AG08396 (cell line): ENCODE data around the gene GRIK3.

Source experiments
- DNase-seq: peaks from one replicate; pipeline ENCODE4 v3.0.0; 2012; ENCODE audit warnings: low spot score, mixed read lengths

The GRIK3 gene

DNA sequence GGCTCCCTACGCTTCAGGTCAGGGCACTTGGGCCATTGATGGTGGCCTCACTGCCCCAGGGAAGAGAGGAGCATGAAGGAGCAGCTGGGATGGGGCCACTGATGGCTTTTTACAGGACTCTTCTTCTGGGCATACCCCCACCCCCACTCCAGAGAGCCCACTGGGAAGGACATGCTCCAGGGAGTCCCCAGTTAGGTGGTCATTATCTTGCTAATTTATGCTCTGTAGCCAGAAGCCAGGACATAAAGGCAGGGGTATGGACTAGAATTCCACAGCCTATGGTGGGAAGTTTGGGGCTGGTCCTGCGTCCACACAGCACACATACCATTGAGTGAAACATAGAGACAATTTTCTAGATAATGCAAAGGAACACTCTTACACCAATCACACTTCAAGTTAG is 8.8 kb upstream of the GRIK3 start:
- no peak for DNase-seq

GRCh38 chr1:37042506-37042905 is 8.2 kb upstream of the GRIK3 start:
- no peak for DNase-seq

DNA sequence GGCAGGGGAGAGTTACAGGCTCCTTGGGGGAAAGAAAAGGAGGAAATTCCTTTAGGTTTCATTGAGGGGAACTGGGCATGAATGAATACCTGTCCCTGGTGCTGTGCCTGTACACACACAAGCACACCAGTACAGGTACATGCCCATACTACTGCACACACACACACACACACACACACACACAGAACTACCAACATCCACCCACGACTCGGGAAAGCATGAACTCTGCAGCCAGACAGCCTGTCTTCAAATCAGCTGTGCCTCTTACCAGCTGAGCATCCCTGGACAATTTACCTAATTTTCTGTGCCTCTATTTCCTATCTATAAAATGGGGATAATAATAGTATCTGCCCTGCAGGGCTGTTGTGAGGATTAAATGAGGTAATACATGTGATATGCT is 7.2 kb upstream of the GRIK3 start:
- no peak for DNase-seq

DNA sequence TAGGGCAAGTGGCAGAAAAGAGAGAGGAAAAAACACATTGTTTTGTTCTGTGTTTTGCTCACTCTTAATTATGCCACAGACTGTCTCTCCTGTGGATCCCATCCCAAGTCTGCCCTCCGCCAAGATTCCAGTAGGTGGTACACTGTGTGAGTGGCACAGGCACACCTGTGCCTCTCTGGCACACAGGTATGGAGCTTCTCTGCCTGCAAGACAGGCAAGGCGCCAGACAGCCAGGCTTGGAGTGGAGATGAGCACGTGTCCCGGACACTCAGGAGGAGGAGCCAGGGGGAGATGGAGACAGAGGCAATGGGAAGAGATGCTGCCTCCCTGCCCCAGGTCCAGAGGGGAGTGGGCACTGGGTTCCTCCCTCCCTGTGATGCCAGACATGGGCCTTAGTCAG is 6.5 kb upstream of the GRIK3 start:
- no peak for DNase-seq

- no peak for DNase-seq
Measured at GRCh38 chr1:37040261-37040660, 5.9 kb upstream of the GRIK3 start.

DNA sequence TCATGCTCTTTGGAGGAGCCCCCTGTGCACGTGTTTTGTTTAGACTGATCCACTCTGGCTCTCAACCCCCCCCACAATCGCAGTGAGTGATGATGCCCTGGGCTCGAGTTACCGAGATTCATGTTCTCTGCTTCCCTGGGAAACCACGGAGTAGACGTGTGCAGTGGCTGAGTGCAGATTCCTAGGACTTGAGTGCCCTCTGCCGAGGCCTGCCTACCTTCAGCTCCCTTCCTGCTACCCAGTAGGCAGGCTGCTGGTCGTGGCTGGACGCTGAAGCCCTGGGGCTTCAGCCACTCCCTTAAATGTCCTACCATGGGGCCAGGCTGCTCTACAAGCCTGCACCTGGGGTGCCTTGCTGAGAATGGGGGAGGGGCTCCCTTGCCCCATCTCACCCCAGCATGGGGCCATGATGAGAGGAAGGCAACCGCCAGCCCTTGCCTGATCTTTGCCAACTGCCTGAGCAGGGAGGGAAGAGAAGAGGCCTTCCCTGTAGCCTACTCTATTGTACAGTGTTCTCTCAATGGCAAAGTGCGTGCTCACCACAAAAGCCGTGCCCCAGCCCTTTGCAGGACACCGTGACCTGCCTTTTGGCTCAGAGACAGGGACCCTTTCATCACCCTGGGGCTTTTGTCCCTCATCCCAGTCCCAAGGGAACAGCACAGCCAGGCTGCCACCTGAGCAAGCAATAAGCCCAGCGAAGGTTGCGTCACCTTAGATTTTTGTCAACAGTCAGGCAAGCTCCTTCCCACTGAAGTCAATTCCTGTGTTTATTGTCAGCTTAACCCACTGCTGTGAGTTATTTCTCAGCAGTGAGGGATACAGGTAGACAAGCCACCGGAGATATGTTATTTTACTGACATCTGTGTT is 4.1 kb upstream of the GRIK3 start:
- DNase-seq: no peak

GRCh38 chr1:37037690-37038089 is 3.4 kb upstream of the GRIK3 start:
- no peak for DNase-seq

GRCh38 chr1:37036667-37037053 is 2.3 kb upstream of the GRIK3 start:
- DNase-seq: no peak

- DNase-seq: no peak
Measured at GRCh38 chr1:37035796-37036666, 1.7 kb upstream of the GRIK3 start.

DNA sequence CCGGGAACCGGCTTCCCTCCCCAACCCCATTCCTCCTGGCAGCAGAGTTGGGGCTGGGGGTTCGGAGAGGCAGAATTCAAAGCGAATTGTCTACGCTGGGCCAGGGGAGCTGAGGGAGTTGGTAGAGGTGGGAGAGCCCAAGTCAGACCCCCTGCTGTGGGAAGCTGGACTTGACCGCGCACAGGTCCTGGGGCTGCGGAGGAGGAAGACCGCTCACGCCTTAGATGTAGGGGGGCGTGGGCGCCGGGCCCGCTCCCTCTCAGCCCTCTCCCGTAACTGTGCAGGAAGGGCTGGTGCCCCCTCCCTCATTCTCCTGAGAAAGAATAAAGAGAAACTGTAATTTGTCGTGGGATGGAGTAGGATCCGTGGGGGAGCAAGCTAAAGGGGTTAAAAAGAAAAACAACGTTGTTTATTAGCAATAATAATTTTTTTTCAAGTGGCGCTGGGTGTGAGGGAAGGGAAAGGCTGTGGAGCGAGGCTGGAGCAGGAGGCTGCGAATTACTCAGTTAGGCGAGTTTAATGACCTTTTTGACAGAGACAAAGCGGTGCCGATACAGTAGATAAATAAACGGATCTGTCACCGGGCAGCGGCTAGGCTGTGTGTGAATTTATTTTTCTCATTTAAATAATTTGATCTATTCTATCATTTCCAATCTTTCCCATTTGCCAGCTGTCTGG is 838 bp upstream of the GRIK3 start:
- no peak for DNase-seq

DNA sequence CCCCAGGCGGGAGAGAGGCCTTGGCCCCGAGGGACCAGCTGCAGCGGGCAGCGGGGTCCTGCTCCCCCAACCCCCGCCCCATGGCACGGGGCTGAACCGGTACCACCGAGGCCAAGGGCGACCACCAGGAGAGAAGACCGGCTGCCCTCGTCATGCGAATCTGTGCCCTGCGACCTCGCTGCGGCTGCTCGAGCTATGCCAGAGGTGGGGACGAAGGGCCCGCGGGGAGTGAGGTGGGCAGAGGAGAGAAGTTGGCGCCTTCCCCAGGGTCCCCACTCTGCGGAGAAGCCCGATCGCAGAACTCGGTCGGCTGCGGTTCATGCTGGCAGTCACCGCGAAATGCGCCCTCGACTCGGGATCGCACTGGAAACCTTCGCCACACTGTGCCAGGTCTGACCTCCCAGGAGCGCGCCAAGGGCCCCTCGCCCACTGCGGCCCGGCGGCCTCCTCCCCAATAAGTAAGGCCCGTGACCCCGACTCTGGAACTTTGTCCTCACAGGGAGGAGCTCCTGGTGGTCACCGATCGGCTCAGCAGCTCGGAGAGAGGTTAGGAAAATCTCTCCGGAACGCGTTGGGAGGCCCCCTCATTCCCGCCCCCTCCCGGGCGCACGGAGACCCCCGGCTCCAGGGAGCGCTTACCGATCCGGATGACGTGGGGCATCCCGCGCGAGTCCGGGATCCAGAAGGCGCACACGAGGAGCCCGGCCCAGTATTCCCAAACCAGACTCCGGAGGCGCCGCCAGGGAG is 787 bp downstream of the GRIK3 start:
- DNase-seq: no peak

GRCh38 chr1:37032660-37033354 is 1.5 kb downstream of the GRIK3 start:
- no peak for DNase-seq

DNA sequence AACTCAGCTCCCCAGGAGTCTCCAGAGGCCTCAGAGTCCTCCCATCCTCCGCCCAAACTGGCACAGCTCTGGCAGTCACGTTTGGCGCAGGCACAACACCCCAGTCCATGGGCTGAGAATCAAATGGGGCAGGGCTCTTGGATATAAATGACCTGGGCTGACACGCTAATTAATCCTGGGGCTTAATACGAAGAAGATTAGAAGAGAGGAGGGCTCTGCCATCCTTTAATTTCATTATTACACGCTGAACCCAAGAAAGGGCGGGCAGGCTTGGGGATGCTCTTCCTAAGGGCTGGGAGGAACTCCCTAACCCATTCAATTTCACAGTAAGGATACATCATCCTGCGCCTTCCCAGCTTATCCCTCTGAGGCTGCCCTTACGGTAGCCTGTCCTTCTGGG is 2.4 kb downstream of the GRIK3 start:
- no peak for DNase-seq

- DNase-seq: no peak
Measured at GRCh38 chr1:37031429-37031828, 2.9 kb downstream of the GRIK3 start.

- no peak for DNase-seq
Measured at GRCh38 chr1:37028981-37029617, 5.2 kb downstream of the GRIK3 start.

- no peak for DNase-seq
Measured at GRCh38 chr1:37021502-37021901, 12.8 kb downstream of the GRIK3 start.

- no peak for DNase-seq
Measured at GRCh38 chr1:37020653-37021277, 13.6 kb downstream of the GRIK3 start.

- no peak for DNase-seq
Measured at GRCh38 chr1:37018510-37018909, 15.8 kb downstream of the GRIK3 start.

DNA sequence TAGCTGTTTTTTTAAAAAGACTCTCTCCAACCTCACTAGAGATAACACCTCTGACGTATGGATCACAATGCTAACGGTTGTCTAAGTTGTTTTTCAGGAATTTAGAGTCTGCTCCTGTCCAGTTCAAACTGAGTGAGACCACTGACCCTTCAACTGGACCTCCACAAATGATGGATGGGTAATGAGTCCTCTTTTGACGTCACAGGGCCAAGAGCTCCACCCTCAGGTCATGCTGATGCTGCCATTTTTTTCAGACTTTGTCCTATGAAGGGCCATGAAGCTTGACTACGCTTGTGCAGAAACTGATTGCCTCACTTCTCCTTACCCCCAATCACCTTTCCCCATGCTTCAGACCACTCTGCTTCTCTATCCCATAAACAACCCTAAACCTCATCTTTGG is 16.6 kb downstream of the GRIK3 start:
- no peak for DNase-seq

DNA sequence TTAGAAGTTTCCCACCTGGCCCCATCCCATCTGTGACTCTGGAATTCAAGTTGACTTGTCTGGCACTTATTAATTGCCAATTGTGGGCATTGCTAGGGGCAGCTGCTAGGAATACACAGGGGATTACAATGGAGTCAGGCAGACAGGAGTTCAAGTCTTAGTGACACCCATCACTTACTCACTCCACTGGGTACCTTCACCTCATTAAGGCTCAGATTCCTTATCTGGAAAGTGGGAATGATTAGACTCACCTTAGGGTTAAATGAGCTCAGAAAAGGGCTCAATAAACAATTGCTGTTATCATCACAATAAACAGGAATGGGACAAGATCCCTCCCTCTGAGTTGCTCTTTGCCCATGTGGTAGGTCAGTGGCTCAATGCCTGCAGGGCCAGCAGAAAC is 18.2 kb downstream of the GRIK3 start:
- DNase-seq: no peak
